Left renal cortex interstitium (tissue), 4 donors: ENCODE measurements around the gene MYH8. TPM values are rescaled to one million over a fixed set of nuclear protein-coding genes. Genes with fewer than 3 reads are reported as not detected.

Source experiments
- DNase-seq, 4 donors: peaks; one replicate each; pipeline ENCODE4 v3.0.0-alpha.2; 2013; ENCODE audit warnings: low read depth in 4 of 4, low spot score in 2 of 4, missing footprints in 1 of 4
- polyA plus RNA-seq, 4 donors: library from polyadenylated mRNA; unstranded; fragments of 120-200 nt; gene quantifications; one replicate each; pipeline ENCODE4 v1.2.1, GENCODE V29; 2013; ENCODE audit not compliant: insufficient read length in 4 of 4

The MYH8 gene
- polyA plus RNA-seq, 4 donors = 0.64 to 1.1 (median 0.70) TPM

DNA sequence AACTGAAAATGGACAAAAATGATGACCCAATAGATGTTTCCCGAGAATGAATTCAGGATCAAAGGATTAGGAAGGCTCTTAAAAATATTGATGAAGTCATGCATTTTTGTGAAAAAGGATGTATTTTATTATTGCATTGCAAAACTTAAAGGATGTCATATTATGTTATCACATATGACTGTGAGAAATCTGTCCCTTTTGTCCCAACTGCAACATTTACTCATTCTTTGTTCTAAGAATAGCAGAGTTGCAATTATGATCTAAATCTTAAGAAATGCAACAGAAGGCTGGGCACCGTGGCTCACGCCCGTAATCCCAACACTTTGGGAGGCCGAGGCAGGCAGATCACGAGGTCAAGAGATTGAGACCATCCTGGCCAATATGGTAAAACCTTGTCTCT is 35.9 kb downstream of the MYH8 start:
- DNase-seq = no peak

- peak in 3 of 4 donors; percentile 36 to 62 (median 59) for DNase-seq
Observed at GRCh38 chr17:10384175-10384574, 37.6 kb downstream of the MYH8 start.

GRCh38 chr17:10380631-10381408 is 40.9 kb downstream of the MYH8 start:
- DNase-seq = no peak

DNA sequence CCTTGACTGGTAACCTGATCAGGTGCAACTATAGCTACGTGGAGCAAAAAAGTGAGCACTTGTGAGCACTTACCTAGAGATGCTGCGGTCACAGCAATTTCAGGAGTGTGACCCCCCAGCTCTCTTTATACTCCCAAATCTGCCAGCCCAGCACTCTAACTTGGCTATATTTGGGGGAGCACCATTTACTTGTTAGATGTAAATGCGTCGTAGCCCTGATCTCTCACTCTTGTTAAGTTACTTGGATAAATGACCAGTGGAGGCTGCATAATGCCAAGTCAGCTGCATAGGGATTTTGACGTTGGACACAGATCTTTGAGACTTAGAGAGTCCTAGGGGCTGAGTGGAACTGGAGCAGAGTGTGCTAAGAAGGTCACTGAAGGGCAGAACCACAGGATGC is 48.8 kb downstream of the MYH8 start, which contains the start of gene MYH13:
MYH13 (minus strand) TSS at position 101 of the 400 bp plus-strand sequence. CDS start 8,476 bp downstream, outside the sequence.
- DNase-seq = no peak

DNA sequence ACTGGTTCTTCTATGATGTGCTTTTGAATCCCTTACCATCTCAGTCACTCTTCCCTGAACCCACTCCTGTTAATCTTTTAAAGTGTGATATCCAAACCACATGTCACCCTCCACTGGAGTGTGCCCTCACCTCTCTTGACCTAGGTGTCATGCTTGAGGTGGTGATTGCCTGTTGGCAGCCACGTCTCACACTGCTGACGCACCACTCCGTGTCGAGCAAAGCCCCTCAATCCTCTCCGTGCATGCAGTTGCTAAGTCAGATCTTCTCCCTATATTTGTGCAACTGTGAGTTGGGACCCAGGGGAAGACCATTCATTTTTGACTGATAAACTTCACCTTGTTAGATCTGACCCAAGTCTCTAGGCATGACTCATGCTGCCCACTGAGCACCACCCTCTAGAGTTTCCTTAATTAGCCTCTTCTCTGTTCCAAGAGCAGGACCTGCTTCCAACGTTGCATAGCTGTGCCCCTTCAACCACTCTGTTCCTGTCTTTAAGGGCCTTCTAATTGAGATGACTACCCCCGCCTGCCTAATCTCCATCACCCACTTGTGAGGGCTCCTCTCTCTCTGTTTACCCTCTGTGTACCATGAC is 51.6 kb downstream of the MYH8 start:
- no peak for DNase-seq

DNA sequence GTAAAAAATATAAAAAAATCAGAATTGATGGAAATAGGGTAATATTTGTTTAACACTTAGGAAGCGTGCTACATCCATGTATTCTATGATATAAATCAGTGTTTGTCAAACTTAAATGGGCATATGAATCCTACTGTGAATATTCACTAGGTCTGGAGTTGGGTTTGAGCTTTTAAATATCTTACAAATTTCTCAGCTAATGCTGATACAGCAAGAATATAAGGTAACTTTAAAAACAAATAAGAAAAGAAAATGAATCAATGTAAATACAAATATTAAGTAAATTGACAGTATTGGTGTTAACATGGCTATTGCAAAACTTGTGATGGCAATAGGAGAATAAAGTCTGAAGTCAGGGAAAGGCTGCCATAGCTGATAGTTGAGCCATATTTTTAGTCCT is 52.5 kb downstream of the MYH8 start:
- no peak for DNase-seq

- DNase-seq = no peak
Observed at GRCh38 chr17:10368561-10368960, 53.2 kb downstream of the MYH8 start.

GRCh38 chr17:10360578-10360977 is 61.2 kb downstream of the MYH8 start:
- DNase-seq = no peak

- DNase-seq = no peak
Observed at GRCh38 chr17:10357768-10358167, 64.0 kb downstream of the MYH8 start.

GRCh38 chr17:10354651-10355050 is 67.1 kb downstream of the MYH8 start:
- DNase-seq = no peak

DNA sequence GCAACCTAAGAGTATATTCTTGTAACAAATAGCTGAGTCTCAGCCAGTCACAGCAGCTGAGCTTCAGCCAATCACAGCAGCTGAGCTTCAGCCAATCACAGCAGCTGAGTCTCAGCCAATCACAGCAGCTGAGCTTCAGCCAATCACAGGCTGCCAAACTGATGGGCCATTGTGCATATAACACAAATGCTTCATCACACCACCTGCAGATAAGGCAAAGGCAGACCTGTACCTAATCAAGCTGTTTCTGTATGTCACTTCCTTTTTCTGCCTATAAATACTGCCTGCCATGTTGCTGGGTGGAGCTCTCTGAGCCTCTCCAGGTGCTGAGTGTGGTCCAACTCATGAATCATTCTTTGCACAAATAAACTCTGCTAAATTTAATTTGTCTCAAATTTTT is 68.9 kb downstream of the MYH8 start:
- no peak for DNase-seq

- no peak for DNase-seq
Observed at GRCh38 chr17:10349403-10349802, 72.3 kb downstream of the MYH8 start.

GRCh38 chr17:10344816-10345215 is 76.9 kb downstream of the MYH8 start:
- no peak for DNase-seq

Other genes starting within 250 kb of the MYH8 start
- gene GAS7, start 223.3 kb downstream of the MYH8 start, polyA plus RNA-seq = 10 to 100 TPM; 14.0 to 18.4 (median 17.4) TPM
- under 1 TPM; 0.10 to 0.27 (median 0.14) TPM for gene MYH13, start 48.9 kb downstream of the MYH8 start, polyA plus RNA-seq
- gene MYH4, start 47.6 kb upstream of the MYH8 start, polyA plus RNA-seq = under 1 TPM; 0.04 to 0.21 (median 0.11) TPM
- under 1 TPM in 2 of 4 donors, not detected in 2; 0.03 to 0.04 TPM for gene MYH1, start 96.6 kb upstream of the MYH8 start, polyA plus RNA-seq
- gene MYH2, start 127.7 kb upstream of the MYH8 start, polyA plus RNA-seq = under 1 TPM in 1 of 4 donors, not detected in 3; 0.06 TPM
- 1 to 10 TPM; 2.6 to 8.0 (median 3.6) TPM for gene MYH3, start 235.4 kb upstream of the MYH8 start, polyA plus RNA-seq